ENCODE measurements around the gene RPEL1.

Gene RPEL1

DNA sequence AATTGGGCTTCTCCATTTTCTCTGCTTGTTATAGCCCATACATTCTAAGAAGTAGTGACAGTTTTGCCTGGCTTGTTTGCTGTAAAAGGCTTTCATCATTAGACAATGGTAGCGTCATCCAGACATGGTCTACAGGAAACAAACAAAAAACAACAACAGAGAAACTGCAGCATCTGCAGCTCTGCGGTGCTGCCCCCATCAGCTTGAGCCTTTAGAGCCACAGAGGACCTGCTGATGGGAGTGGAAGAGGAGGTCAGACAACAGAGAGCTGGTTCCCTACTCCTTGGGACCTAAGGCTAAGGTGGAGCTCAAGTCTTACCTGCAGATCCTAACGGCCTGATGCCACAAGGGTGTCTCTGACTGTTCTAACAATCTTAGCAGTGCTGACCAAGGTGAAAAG is 34.3 kb downstream of the RPEL1 start:
- Mint-ChIP-seq H3K4me1 (peaks cover 4% of the 10 kb centered on the region), H3K27ac (no peak overlapping the region), H3K4me3 (no peak overlapping the region), H3K9me3 (peaks cover 5% of the 10 kb centered on the region), H3K36me3 (ENCODE audit: low read depth) (no peaks in the 10 kb centered on the region), H3K27me3 (peaks cover 68% of the 10 kb centered on the region)
- DNase-seq = no peak
- no peak for ATAC-seq

- no peak for ATAC-seq
- Mint-ChIP-seq H3K4me1 (peaks cover 4% of the 10 kb centered on the region), H3K27ac (no peak overlapping the region), H3K27me3 (peaks cover 64% of the 10 kb centered on the region), H3K4me3 (no peak overlapping the region), H3K36me3 (ENCODE audit: low read depth) (no peaks in the 10 kb centered on the region), H3K9me3 (peaks cover 5% of the 10 kb centered on the region)
- DNase-seq = no peak
These were observed 34.8 kb downstream of the RPEL1 start for GRCh38 chr10:103280506-103280905.

GRCh38 chr10:103281753-103282152 is 36.1 kb downstream of the RPEL1 start:
- Mint-ChIP-seq H3K36me3 (ENCODE audit: low read depth) (no peaks in the 10 kb centered on the region), H3K9me3 (peaks cover 5% of the 10 kb centered on the region), H3K4me3 (no peak overlapping the region), H3K4me1 (peaks cover 4% of the 10 kb centered on the region), H3K27me3 (peaks cover 51% of the 10 kb centered on the region), H3K27ac (no peak overlapping the region)
- no peak for DNase-seq
- ATAC-seq = no peak

GRCh38 chr10:103282961-103283360 is 37.3 kb downstream of the RPEL1 start:
- ATAC-seq = no peak
- H3K9me3 Mint-ChIP-seq = peaks cover 5% of the 10 kb centered on the region
- H3K36me3 Mint-ChIP-seq (ENCODE audit: low read depth) = no peaks in the 10 kb centered on the region
- no peak overlapping the region for H3K27ac Mint-ChIP-seq
- no peak overlapping the region for H3K4me3 Mint-ChIP-seq
- no peak for DNase-seq
- peaks cover 48% of the 10 kb centered on the region for H3K27me3 Mint-ChIP-seq
- peaks cover 4% of the 10 kb centered on the region for H3K4me1 Mint-ChIP-seq

- Mint-ChIP-seq H3K4me3 (no peak overlapping the region), H3K36me3 (ENCODE audit: low read depth) (no peaks in the 10 kb centered on the region), H3K4me1 (no peaks in the 10 kb centered on the region), H3K27ac (no peak overlapping the region), H3K27me3 (peaks cover 45% of the 10 kb centered on the region), H3K9me3 (no peaks in the 10 kb centered on the region)
- ATAC-seq (no peak), DNase-seq (no peak)
These were observed 38.5 kb downstream of the RPEL1 start for GRCh38 chr10:103284170-103284569.

- Mint-ChIP-seq H3K36me3 (ENCODE audit: low read depth) (no peaks in the 10 kb centered on the region), H3K27ac (no peak overlapping the region), H3K4me1 (no peaks in the 10 kb centered on the region), H3K9me3 (no peaks in the 10 kb centered on the region), H3K4me3 (no peak overlapping the region), H3K27me3 (peaks cover 22% of the 10 kb centered on the region)
- ATAC-seq (no peak), DNase-seq (no peak)
These were observed 42.3 kb downstream of the RPEL1 start for GRCh38 chr10:103287992-103288391.

GRCh38 chr10:103291588-103291987 is 45.9 kb downstream of the RPEL1 start:
- H3K9me3 Mint-ChIP-seq = no peaks in the 10 kb centered on the region
- peaks cover 14% of the 10 kb centered on the region for H3K27me3 Mint-ChIP-seq
- no peaks in the 10 kb centered on the region for H3K36me3 Mint-ChIP-seq (ENCODE audit: low read depth)
- no peak for DNase-seq
- H3K4me1 Mint-ChIP-seq = no peaks in the 10 kb centered on the region
- no peak overlapping the region for H3K27ac Mint-ChIP-seq
- ATAC-seq = no peak
- no peak overlapping the region for H3K4me3 Mint-ChIP-seq

DNA sequence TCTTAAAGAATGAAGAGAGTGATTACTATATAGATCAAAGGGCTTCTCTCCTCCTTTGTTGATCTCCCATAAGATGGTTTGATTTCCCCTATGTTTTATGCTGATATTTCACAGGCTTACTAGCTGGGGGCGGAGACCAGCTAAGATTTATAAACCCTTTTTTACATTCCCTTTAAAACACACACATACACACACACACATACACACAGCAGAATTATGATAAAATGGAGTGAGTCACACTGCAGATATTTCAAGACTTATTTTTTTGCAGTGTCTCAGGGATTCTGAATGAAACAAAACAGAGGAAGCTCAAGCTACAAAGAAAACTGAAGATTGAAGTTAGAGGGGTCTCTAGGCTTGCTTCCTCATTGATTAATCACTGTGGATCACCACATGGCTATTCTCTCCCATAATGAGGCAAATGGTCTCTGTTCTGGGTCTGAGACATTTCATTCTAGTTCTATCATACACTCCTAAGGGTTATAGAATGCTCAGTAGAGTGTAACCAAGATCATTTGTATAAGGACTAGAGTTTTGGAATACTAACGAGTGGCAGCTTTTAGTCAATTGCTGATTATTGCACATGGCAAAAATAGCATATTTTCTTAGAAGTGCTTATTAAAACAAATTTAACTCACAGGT is 49.8 kb downstream of the RPEL1 start:
- no peaks in the 10 kb centered on the region for H3K36me3 Mint-ChIP-seq (ENCODE audit: low read depth)
- no peak for ATAC-seq
- H3K9me3 Mint-ChIP-seq = no peaks in the 10 kb centered on the region
- peaks cover 4% of the 10 kb centered on the region for H3K27me3 Mint-ChIP-seq
- no peak overlapping the region for H3K27ac Mint-ChIP-seq
- no peak for DNase-seq
- no peak overlapping the region for H3K4me3 Mint-ChIP-seq
- no peaks in the 10 kb centered on the region for H3K4me1 Mint-ChIP-seq

Measured in activated naive CD8-positive, alpha-beta T cell treated with anti-CD3 and anti-CD28 coated beads, Interleukin-2, amount 50 U/mL, for 24 hours (primary cell).